ENCODE data around the gene TMOD2. TPM values are rescaled to one million over a fixed set of nuclear protein-coding genes. Genes with fewer than 3 reads are reported as not detected.

Gene TMOD2
- total RNA-seq, 4 donors from 2014 or later = 7.8 to 18.7 (median 9.5) TPM

DNA sequence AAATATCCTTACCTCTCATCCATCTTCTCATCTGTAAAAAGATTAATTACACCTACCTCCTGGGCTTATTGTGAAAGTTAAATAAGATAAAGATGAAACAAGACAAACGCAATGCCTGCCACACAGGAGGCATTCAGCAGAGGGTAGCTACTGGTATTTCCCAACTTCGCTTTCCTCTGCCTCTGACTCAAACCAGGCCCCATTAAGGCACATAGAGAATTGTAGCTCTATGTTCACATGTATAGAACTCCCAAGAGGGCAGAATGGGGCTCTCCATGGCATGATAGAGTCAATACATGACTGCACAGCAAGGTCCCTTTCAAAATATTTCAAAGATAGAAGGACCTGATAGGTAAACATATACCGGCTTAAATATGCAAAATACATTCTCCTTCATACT is 15.3 kb upstream of the TMOD2 start:
- Histone ChIP-seq H3K4me1 (peaks cover 37% of the 10 kb centered on the region), H3K27me3 (no peaks in the 10 kb centered on the region), H3K27ac (no peak overlapping the region), H3K36me3 (no peaks in the 10 kb centered on the region), H3K9me3 (no peaks in the 10 kb centered on the region), H3K4me3 (peak overlapping the region; percentile 94)
- TF ChIP-seq EP300 (IDR thresholded peaks at IDR 0.05) (no peak), POLR2A (IDR thresholded peaks at IDR 0.05) (no peak), POLR2AphosphoS5 (IDR thresholded peaks at IDR 0.05) (no peak)
- TF ChIP-seq, protein P1, sequence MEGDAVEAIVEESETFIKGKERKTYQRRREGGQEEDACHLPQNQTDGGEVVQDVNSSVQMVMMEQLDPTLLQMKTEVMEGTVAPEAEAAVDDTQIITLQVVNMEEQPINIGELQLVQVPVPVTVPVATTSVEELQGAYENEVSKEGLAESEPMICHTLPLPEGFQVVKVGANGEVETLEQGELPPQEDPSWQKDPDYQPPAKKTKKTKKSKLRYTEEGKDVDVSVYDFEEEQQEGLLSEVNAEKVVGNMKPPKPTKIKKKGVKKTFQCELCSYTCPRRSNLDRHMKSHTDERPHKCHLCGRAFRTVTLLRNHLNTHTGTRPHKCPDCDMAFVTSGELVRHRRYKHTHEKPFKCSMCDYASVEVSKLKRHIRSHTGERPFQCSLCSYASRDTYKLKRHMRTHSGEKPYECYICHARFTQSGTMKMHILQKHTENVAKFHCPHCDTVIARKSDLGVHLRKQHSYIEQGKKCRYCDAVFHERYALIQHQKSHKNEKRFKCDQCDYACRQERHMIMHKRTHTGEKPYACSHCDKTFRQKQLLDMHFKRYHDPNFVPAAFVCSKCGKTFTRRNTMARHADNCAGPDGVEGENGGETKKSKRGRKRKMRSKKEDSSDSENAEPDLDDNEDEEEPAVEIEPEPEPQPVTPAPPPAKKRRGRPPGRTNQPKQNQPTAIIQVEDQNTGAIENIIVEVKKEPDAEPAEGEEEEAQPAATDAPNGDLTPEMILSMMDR (IDR thresholded peaks at IDR 0.05) = no peak
- 62% methylated on average over 3 of the region's 3 CpGs for WGBS
- DNase-seq (ENCODE audit: low spot score in 2 of 2) = no peak

DNA sequence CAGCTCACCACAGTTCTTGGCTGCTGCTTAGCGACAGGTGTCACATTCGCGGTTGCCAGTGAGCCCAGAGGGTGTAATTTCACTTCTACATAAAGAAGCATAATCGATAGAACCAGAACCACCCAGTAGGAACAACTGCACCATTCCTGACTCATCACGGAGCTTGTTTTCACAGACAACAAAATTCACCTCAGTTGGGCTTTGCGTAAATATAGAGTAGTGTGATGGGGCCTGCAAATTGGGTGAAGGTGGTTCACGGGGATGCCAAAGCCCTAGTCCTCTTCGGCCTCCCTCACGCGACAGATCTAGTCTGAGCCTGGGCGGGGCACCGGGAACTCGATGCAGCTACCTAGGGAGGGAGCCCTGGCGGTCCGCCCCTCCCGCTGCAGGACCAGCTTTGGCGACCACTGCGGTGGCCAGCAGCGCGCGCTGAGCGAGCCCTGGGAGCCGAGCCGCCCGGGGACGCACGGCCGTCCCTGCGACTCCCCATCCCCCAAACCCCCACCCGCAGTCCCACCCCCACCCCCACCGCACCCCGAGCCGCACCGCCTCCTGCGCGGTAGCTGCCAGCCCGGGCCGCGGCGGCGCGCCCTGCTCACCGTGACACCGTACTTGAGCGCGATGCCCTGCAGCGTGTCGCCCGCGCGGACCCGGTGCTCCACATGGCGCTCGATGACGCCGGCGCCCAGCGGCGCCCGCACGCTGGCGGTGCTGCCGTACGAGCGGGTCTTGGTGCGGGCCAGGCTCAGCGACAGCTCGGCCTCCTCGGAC is 14.5 kb upstream of the TMOD2 start:
- DNase-seq (ENCODE audit: low spot score in 2 of 2) = peak in 1 of 2 donors; percentile 70
- 4% methylated on average over 33 of the region's 69 CpGs for WGBS

DNA sequence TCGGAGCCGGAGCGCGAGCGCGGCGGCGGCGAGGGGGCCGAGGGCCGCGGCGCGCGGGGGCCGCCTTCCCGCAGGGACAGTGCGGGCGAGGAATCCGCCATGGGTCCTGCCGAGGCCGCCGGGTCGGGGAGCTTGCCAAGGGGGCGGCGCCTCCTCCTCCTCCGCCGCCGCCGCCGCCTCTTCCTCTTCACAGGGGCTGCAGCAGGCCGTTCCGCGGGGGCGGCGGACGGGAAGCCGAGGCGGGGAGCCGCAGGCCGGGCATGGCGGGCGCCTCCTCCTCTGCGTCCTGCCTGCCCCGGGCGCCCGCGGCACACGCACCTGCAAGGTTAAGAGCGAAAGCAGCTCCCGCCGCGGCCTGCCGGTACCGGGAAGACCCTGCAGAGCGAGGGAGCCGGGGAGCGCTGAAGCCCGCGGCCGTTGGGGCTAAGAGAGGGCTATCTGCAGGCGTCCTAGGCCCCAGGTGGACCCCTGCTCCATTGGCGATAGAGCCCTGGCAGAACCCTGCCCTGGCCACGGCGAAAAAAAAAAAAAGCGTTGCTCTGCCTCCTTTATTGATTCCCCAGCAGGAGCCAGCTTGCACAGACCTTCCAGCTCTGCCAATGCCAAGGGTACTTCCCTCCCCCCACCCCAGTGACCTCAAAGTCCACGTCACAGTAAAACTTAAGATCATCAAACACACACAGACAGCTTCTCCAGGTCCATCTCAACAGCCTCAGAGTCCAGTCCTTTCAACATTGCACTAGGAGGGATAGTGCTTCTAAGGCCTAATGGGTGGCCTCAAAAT is 13.7 kb upstream of the TMOD2 start, which contains the start of gene LYSMD2:
Gene LYSMD2 (minus strand): TSS at position 134 of the 784 bp plus-strand sequence. CDS start 33 bp downstream, at position 101.
- peaks cover 25% of the 10 kb centered on the region for H3K4me1 ChIP-seq
- 1% methylated on average over 28 of the region's 67 CpGs for WGBS

More for the DNA sequence above, 14.5 kb upstream of the TMOD2 start:
- peaks cover 28% of the 10 kb centered on the region for H3K4me1 ChIP-seq
- H3K27me3 ChIP-seq = no peaks in the 10 kb centered on the region
- peak overlapping the region; percentile 94 for H3K4me3 ChIP-seq
- peak overlapping the region; percentile 82 for H3K27ac ChIP-seq
- TF ChIP-seq, protein P1 (IDR thresholded peaks at IDR 0.05) = no peak
- TF ChIP-seq POLR2A (IDR thresholded peaks at IDR 0.05) = no peak
- TF ChIP-seq EP300 (IDR thresholded peaks at IDR 0.05) = no peak
- TF ChIP-seq POLR2AphosphoS5 (IDR thresholded peaks at IDR 0.05) = no peak
- no peaks in the 10 kb centered on the region for H3K9me3 ChIP-seq
- H3K36me3 ChIP-seq = no peaks in the 10 kb centered on the region

DNA sequence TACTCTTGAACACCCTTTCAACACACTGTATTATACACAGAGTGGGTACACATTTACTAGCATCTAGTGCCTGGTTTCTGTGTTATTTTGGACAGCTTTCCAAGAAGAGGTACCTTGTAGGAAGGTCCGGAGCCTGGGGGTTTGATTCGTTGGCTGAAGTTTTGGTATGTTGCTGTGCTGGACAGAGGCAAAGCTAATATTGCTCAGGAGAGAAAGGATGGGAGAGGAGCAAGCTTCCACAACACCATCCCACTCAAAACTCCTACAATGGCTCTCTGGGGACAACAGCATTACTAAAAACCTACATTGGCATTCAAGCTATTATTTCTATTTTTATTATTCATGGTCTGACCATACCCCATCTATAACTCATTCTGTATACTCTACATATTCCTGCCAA is 12.8 kb upstream of the TMOD2 start:
- 68% methylated on average over 2 of the region's 2 CpGs for WGBS
- H3K4me3 ChIP-seq = no peak overlapping the region
- TF ChIP-seq POLR2A (IDR thresholded peaks at IDR 0.05) (no peak), POLR2AphosphoS5 (IDR thresholded peaks at IDR 0.05) (no peak), EP300 (IDR thresholded peaks at IDR 0.05) (no peak)
- TF ChIP-seq, protein P1 (IDR thresholded peaks at IDR 0.05) = no peak

More for the DNA sequence above, 13.7 kb upstream of the TMOD2 start, which contains the start of gene LYSMD2:
- H3K4me3 ChIP-seq = peak within 1 kb of the TSS; percentile 94
- peak; percentile 82 to 87 for DNase-seq (ENCODE audit: low spot score in 2 of 2)
- no peaks in the 10 kb centered on the region for H3K27me3 ChIP-seq
- TF ChIP-seq, protein P1 (IDR thresholded peaks at IDR 0.05) = no peak
- TF ChIP-seq POLR2A (IDR thresholded peaks at IDR 0.05) (no peak), POLR2AphosphoS5 (IDR thresholded peaks at IDR 0.05) (no peak), EP300 (IDR thresholded peaks at IDR 0.05) (no peak)
- no peaks in the 10 kb centered on the region for H3K9me3 ChIP-seq
- peak within 1 kb of the TSS; percentile 82 for H3K27ac ChIP-seq
- H3K36me3 ChIP-seq = no peaks in the 10 kb centered on the region

More for the DNA sequence above, 12.8 kb upstream of the TMOD2 start:
- no peaks in the 10 kb centered on the region for H3K36me3 ChIP-seq
- H3K9me3 ChIP-seq = no peaks in the 10 kb centered on the region
- no peaks in the 10 kb centered on the region for H3K27me3 ChIP-seq
- no peak overlapping the region for H3K27ac ChIP-seq
- H3K4me1 ChIP-seq = peaks cover 25% of the 10 kb centered on the region
- no peak for DNase-seq (ENCODE audit: low spot score in 2 of 2)

Data from suprapubic skin (tissue), 4 donors.